Activated naive CD4-positive, alpha-beta T cell treated with anti-CD3 and anti-CD28 coated beads, Interleukin-2, amount 10 ng/mL, durations not matched to agents 7 days and 5 days (primary cell): ENCODE results near the gene ERCC4.

Source experiments
- CTCF ChIA-PET: fragments of 350-600 bp; sonication (Branson Sonifier 250); formaldehyde crosslinking; loops from one replicate; lab custom pipeline; 2021; ENCODE audit warnings: antibody characterized with exemption; lab: Charles Lee
- DNase-seq: peaks from one replicate; pipeline ENCODE4 v3.0.0-alpha.2; 2020
- H3K27ac Mint-ChIP-seq: one replicate; pipeline ENCODE4 v1.8.0; 2021; ENCODE audit warnings: mild to moderate bottlenecking, moderate library complexity, mixed read lengths
- H3K27me3 Mint-ChIP-seq: one replicate; pipeline ENCODE4 v1.8.0; 2021; ENCODE audit warnings: mild to moderate bottlenecking, mixed read lengths
- H3K36me3 Mint-ChIP-seq: one replicate; pipeline ENCODE4 v1.8.0; 2021; ENCODE audit warnings: mixed read lengths
- H3K4me1 Mint-ChIP-seq: one replicate; pipeline ENCODE4 v1.8.0; 2021; ENCODE audit warnings: mixed read lengths
- H3K4me3 Mint-ChIP-seq: one replicate; pipeline ENCODE4 v1.8.0; 2021; ENCODE audit warnings: mild to moderate bottlenecking, moderate library complexity, mixed read lengths
- H3K9me3 Mint-ChIP-seq: one replicate; pipeline ENCODE4 v1.8.0; 2021; ENCODE audit warnings: mixed read lengths

Gene ERCC4

DNA sequence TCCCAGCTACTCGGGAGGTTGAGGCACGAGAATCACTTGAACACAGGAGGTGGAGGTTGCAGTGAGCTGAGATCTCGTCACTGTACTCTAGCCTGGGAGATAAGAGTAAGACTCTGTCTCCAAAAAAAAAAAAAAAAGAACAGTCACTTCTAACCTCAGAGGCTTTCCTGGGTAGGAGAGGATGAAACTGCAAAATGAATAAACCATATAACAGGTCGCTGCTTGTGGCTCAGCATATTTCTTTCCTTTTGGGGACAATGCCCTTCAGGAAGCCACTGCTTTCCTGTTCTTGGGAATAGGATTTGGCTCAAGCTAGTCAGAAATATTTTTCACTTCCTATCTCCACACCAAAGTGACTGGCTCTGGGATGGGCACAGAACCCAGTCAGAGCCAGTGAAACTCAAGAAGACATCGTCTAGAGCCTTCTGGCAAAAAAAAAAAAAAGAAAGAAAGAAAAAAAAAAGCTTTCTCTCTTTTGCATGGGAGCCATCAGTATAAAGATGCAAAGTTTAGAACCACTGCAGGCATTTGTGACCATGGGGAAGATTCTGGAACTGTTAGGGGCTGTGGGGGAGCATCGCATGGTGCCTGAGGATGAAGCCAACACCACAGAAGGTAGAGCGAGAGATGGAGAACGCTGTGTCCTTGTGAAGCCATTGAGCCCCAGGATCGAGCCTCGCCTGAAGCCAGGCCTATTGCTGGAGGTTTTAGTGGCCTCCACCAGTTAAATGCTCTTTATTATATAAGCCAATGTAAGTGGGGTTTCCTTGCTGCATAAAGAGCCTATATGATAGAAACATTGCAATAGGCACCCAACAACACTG is 79.3 kb downstream of the ERCC4 start:
- Mint-ChIP-seq H3K9me3 (no peaks in the 10 kb centered on the region), H3K27me3 (peaks cover 35% of the 10 kb centered on the region), H3K27ac (no peak overlapping the region), H3K36me3 (no peaks in the 10 kb centered on the region), H3K4me1 (peaks cover 23% of the 10 kb centered on the region), H3K4me3 (no peak overlapping the region)
- no peak for DNase-seq
- CTCF ChIA-PET = interaction anchor here (1.6 kb wide), 1 partner anchor 79 kb away, joined by 3 read pairs; the partner anchor contains the start of gene ERCC4

- H3K4me3 Mint-ChIP-seq = no peak overlapping the region
- no peaks in the 10 kb centered on the region for H3K36me3 Mint-ChIP-seq
- H3K27ac Mint-ChIP-seq = no peak overlapping the region
- peaks cover 42% of the 10 kb centered on the region for H3K27me3 Mint-ChIP-seq
- H3K9me3 Mint-ChIP-seq = no peaks in the 10 kb centered on the region
- H3K4me1 Mint-ChIP-seq = peaks cover 23% of the 10 kb centered on the region
- DNase-seq = no peak
- CTCF ChIA-PET = no interaction called here
Measured at GRCh38 chr16:13999895-14000425, 80.0 kb downstream of the ERCC4 start.

DNA sequence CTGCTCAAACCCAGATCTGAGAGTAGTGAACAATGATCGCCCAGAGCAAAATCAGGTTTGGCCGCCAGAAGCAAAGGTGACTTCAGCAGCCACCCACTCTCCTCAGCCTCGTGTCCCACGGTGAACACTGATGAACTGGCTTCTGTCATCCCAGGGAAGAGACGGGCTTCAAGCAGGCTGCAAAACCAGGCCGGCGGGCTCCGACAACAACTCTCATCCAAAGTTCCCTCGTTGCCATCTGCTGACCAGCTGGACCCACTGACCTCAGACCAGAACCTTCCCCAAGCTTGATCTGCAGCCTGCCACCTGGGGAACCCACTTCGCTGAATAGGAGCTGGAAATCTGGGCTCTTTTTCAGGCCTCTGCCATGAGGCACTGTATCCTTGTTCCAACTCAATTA is 81.6 kb downstream of the ERCC4 start:
- Mint-ChIP-seq H3K4me3 (no peak overlapping the region), H3K9me3 (no peaks in the 10 kb centered on the region), H3K36me3 (no peaks in the 10 kb centered on the region), H3K27ac (no peak overlapping the region), H3K27me3 (peaks cover 47% of the 10 kb centered on the region), H3K4me1 (peaks cover 23% of the 10 kb centered on the region)
- CTCF ChIA-PET = no interaction called here
- DNase-seq = no peak
